Cardiac muscle cell (in vitro differentiated cells and primary cell): ENCODE data around the gene MLLT10. TPM values are rescaled to one million over a fixed set of nuclear protein-coding genes. Genes with fewer than 3 reads are reported as not detected.
A peak's percentile ranks its signal among the peaks of the same experiment; 100 is the strongest.

Experiments
- DNase-seq, 2 donors: peaks; one replicate each; pipeline versions ENCODE4 v3.0.0 to v3.0.0-alpha.2; 2010 to 2017; ENCODE audit warnings: low read depth in 1 of 2, low spot score in 1 of 2
- H3K27ac ChIP-seq: fragments of 200-600 bp; sonication (generic); 2 replicates; pipeline ENCODE4 v1.5.1; 2016
- H3K27me3 ChIP-seq: fragments of 200-600 bp; sonication (generic); 2 replicates; pipeline ENCODE4 v1.6.0; 2016; ENCODE audit warnings: control low read depth
- H3K36me3 ChIP-seq: fragments of 200-600 bp; sonication (generic); 2 replicates; pipeline ENCODE4 v1.5.1; 2016; ENCODE audit warnings: control low read depth
- H3K4me1 ChIP-seq: fragments of 200-600 bp; sonication (generic); 2 replicates; pipeline ENCODE4 v1.8.1; 2017; ENCODE audit warnings: low read depth, mild to moderate bottlenecking, mixed run types
- H3K4me3 ChIP-seq: fragments of 200-600 bp; sonication (generic); 2 replicates; pipeline ENCODE4 v1.5.1; 2016; ENCODE audit warnings: mild to moderate bottlenecking
- H3K9me3 ChIP-seq: fragments of 200-600 bp; sonication (generic); 2 replicates; pipeline ENCODE4 v1.5.1; 2017; ENCODE audit warnings: low read depth, mild to moderate bottlenecking, control low read depth
- CTCF ChIP-seq: IDR thresholded peaks from 2 replicates; pipeline ENCODE4 v1.5.1; 2012; ENCODE audit warnings: low read depth, mild to moderate bottlenecking, low read length
- polyA plus RNA-seq: library from polyadenylated mRNA; unstranded; fragments of >200 nt; fragmentation: Nextera tagmentation; extraction: Ambion mirVana; gene quantifications from 2 replicates; pipeline ENCODE4 v1.2.1, GENCODE V29; 2016
- total RNA-seq: library from RNA; depleted of rRNA; stranded (reverse); fragments of >200 nt; gene quantifications from 2 replicates; pipeline ENCODE4 v1.2.3, GENCODE V29; 2016

The MLLT10 gene
- total and polyA plus RNA-seq, 2 experiments from 2014 or later: 38.4 to 40.6 TPM

GRCh38 chr10:21519397-21519933, 14.6 kb upstream of the MLLT10 start:
- Histone ChIP-seq H3K27ac (peak overlapping the region; percentile 96), H3K36me3 (no peaks in the 10 kb centered on the region), H3K9me3 (no peaks in the 10 kb centered on the region), H3K4me1 (peaks cover 49% of the 10 kb centered on the region), H3K27me3 (no peaks in the 10 kb centered on the region), H3K4me3 (peak overlapping the region; percentile 78)
- no peak for DNase-seq
- TF ChIP-seq CTCF: no peak

DNA sequence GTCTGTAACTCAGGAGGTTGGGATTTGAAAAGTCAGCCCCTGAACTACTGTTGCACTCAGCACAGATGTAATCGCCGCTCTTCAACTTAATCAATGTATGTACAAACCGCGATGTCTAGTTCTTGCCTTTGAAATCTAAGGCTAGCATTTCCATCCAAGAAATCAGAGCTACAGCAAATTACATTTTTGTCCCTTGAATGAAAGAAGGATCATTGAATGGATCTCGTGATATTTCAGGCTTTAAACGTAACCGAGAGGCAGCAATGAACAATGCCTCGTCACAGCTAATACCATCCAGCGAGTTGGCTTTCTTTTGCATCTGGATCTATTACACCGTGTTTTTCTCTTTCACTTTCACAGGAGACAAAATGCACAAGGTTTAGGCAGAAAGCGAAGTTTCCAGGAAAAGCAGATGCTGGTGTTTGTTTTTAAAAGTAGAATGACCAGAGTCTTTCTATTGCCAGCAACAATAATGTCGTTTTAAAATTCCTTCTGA, 14.0 kb upstream of the MLLT10 start:
- peak overlapping the region; percentile 96 for H3K27ac ChIP-seq
- no peaks in the 10 kb centered on the region for H3K9me3 ChIP-seq
- peak in 1 of 2 donors; percentile 81 for DNase-seq
- peaks cover 49% of the 10 kb centered on the region for H3K4me1 ChIP-seq
- no peaks in the 10 kb centered on the region for H3K36me3 ChIP-seq
- peak overlapping the region; percentile 78 for H3K4me3 ChIP-seq
- no peak for TF ChIP-seq CTCF
- H3K27me3 ChIP-seq: no peaks in the 10 kb centered on the region

DNA sequence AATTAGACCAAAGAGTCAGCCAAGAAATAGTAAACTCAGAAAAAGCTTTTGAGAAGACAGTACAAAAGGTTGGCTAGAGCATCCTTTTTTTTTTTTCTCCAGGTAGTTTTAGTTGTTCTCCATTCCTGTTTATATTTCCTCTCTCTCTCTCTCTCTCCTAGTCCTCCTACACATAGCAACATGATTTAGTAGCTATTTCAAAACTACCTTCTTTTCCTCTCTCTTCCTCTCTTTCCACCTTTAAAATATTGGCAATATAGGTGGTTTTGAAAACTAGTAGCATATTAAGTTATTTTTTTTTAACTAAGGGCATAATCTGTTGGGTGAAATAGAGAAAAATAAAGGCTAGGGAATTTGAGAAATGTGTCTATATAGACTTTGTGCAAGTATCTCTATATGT, 13.5 kb upstream of the MLLT10 start:
- Histone ChIP-seq H3K9me3 (no peaks in the 10 kb centered on the region), H3K4me1 (peaks cover 49% of the 10 kb centered on the region), H3K27ac (peak overlapping the region; percentile 96), H3K36me3 (no peaks in the 10 kb centered on the region), H3K27me3 (no peaks in the 10 kb centered on the region), H3K4me3 (peak overlapping the region; percentile 78)
- no peak for TF ChIP-seq CTCF
- no peak for DNase-seq

GRCh38 chr10:21520949-21521348, 13.1 kb upstream of the MLLT10 start:
- Histone ChIP-seq H3K36me3 (no peaks in the 10 kb centered on the region), H3K4me3 (peak overlapping the region; percentile 78), H3K4me1 (peaks cover 49% of the 10 kb centered on the region), H3K27me3 (no peaks in the 10 kb centered on the region), H3K27ac (peak overlapping the region; percentile 99), H3K9me3 (no peaks in the 10 kb centered on the region)
- no peak for TF ChIP-seq CTCF
- no peak for DNase-seq

GRCh38 chr10:21521751-21522533, 12.1 kb upstream of the MLLT10 start:
- TF ChIP-seq CTCF: no peak
- no peak for DNase-seq
- Histone ChIP-seq H3K36me3 (no peaks in the 10 kb centered on the region), H3K27me3 (no peaks in the 10 kb centered on the region), H3K4me1 (peaks cover 49% of the 10 kb centered on the region), H3K9me3 (no peaks in the 10 kb centered on the region), H3K4me3 (no peak overlapping the region), H3K27ac (peak overlapping the region; percentile 99)
